Mesendoderm (in vitro differentiated cells): Measurements from ENCODE around the gene CREB3L2.
A peak's percentile ranks its signal among the peaks of the same experiment; 100 is the strongest.

ENCODE experiments used
- DNase-seq: peaks from one replicate; pipeline ENCODE4 v3.0.0; 2013
- H2AK5ac ChIP-seq: 2 replicates; pipeline ENCODE4 v1.6.1; 2013; ENCODE audit warnings: low read length, inconsistent platforms
- H2BK120ac ChIP-seq: 2 replicates; pipeline ENCODE4 v1.6.1; 2013; ENCODE audit warnings: low read depth, mild to moderate bottlenecking, low read length, moderate library complexity, mixed read lengths
- H2BK15ac ChIP-seq: replicated peaks from 2 replicates; pipeline ENCODE4 v1.6.1; 2013; ENCODE audit warnings: low read depth, mild to moderate bottlenecking, moderate library complexity
- H2BK5ac ChIP-seq: 2 replicates; pipeline ENCODE4 v1.6.1; 2013; ENCODE audit warnings: low read length, inconsistent platforms
- H3K18ac ChIP-seq: 2 replicates; pipeline ENCODE4 v1.6.1; 2013; ENCODE audit warnings: mild to moderate bottlenecking, low read length, mixed read lengths
- H3K23ac ChIP-seq: one replicate; pipeline ENCODE4 v1.6.1; 2013; ENCODE audit warnings: low read length
- H3K27ac ChIP-seq: 2 replicates; pipeline ENCODE4 v1.5.1; 2013; ENCODE audit warnings: low read depth, mild to moderate bottlenecking, inconsistent platforms, low read length, moderate library complexity
- H3K27me3 ChIP-seq: 2 replicates; pipeline ENCODE4 v1.6.1; 2013; ENCODE audit warnings: low read length, control low read depth, mild to moderate bottlenecking, inconsistent platforms; ENCODE audit not compliant: insufficient read depth, poor library complexity
- H3K36me3 ChIP-seq: 2 replicates; pipeline ENCODE4 v1.6.1; 2013; ENCODE audit warnings: low read length, inconsistent platforms; ENCODE audit not compliant: control insufficient read depth, insufficient read depth
- H3K4ac ChIP-seq: one replicate; pipeline ENCODE4 v1.6.1; 2013; ENCODE audit warnings: low read depth, mild to moderate bottlenecking, low read length, moderate library complexity
- H3K4me1 ChIP-seq: 2 replicates; pipeline ENCODE4 v1.6.1; 2013; ENCODE audit warnings: low read depth, low read length, inconsistent platforms; ENCODE audit not compliant: control insufficient read depth
- H3K4me2 ChIP-seq: 2 replicates; pipeline ENCODE4 v1.6.1; 2013; ENCODE audit warnings: low read length
- H3K4me3 ChIP-seq: 2 replicates; pipeline ENCODE4 v1.5.1; 2013; ENCODE audit warnings: mild to moderate bottlenecking, low read length
- H3K56ac ChIP-seq: one replicate; pipeline ENCODE4 v1.6.1; 2013; ENCODE audit warnings: low read length
- H3K79me1 ChIP-seq: 2 replicates; pipeline ENCODE4 v1.6.1; 2013; ENCODE audit warnings: low read length, inconsistent platforms
- H3K79me2 ChIP-seq: 2 replicates; pipeline ENCODE4 v1.6.1; 2013; ENCODE audit warnings: mild to moderate bottlenecking, low read length; ENCODE audit not compliant: control insufficient read depth, insufficient read depth
- H3K9ac ChIP-seq: 2 replicates; pipeline ENCODE4 v1.6.1; 2013; ENCODE audit warnings: low read length, inconsistent platforms
- H4K5ac ChIP-seq: one replicate; pipeline ENCODE4 v1.6.1; 2013; ENCODE audit warnings: low read length
- H4K8ac ChIP-seq: one replicate; pipeline ENCODE4 v1.6.1; 2013; ENCODE audit warnings: low read depth, mild to moderate bottlenecking, control low read depth, low read length, moderate library complexity
- WGBS: extraction: QIAGEN DNeasy Blood & Tissue Kit; methylation state at CpG from one replicate; pipeline ENCODE4 v1.1.7; 2013; ENCODE audit warnings: low lambda C conversion rate, missing lambda C conversion rate; ENCODE audit not compliant: insufficient coverage; ENCODE audit errors: extremely low coverage; 5-methylcytosine and 5-hydroxymethylcytosine counted together

Gene CREB3L2

DNA sequence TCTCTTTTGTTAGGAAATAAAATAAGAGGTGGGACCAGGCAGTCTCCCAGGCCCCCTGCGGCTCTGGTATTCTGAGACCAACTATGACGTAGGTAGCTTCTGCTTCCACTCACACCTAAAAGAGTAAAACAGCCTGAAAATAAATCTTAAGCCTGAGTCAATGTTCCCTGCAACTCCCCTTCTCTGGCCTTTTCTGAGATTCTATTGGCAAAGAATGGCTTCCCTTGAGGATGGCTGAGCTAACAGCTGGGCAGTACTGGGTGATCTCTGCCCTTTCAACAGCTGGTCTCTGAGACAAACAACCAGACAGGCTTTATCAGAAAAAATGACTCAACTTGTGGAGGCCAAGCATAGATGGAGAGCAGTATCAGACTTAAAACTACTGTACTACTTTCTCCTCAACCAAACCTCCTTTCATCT, 58.7 kb downstream of the CREB3L2 start:
- H3K23ac ChIP-seq: peak overlapping the region; percentile 32
- H3K79me2 ChIP-seq: peaks cover 39% of the 10 kb centered on the region
- H3K36me3 ChIP-seq: no peaks in the 10 kb centered on the region
- H3K27ac ChIP-seq: peak overlapping the region; percentile 51
- no peak overlapping the region for H2BK5ac ChIP-seq
- peaks cover 15% of the 10 kb centered on the region for H3K4me1 ChIP-seq
- H3K79me1 ChIP-seq: peaks cover 35% of the 10 kb centered on the region
- H3K4ac ChIP-seq: no peak overlapping the region
- no peak overlapping the region for H2BK120ac ChIP-seq
- H2AK5ac ChIP-seq: no peak overlapping the region
- peak; percentile 72 for DNase-seq
- no peak overlapping the region for H3K56ac ChIP-seq
- no peak overlapping the region for H2BK15ac ChIP-seq
- H3K9ac ChIP-seq: peak overlapping the region; percentile 9
- no CpG with 5 or more reads among the region's 2 CpGs for WGBS
- no peak overlapping the region for H4K8ac ChIP-seq
- no peak overlapping the region for H3K18ac ChIP-seq
- H3K27me3 ChIP-seq: no peaks in the 10 kb centered on the region
- H3K4me3 ChIP-seq: no peak overlapping the region
- H4K5ac ChIP-seq: no peak overlapping the region
- no peak overlapping the region for H3K4me2 ChIP-seq

DNA sequence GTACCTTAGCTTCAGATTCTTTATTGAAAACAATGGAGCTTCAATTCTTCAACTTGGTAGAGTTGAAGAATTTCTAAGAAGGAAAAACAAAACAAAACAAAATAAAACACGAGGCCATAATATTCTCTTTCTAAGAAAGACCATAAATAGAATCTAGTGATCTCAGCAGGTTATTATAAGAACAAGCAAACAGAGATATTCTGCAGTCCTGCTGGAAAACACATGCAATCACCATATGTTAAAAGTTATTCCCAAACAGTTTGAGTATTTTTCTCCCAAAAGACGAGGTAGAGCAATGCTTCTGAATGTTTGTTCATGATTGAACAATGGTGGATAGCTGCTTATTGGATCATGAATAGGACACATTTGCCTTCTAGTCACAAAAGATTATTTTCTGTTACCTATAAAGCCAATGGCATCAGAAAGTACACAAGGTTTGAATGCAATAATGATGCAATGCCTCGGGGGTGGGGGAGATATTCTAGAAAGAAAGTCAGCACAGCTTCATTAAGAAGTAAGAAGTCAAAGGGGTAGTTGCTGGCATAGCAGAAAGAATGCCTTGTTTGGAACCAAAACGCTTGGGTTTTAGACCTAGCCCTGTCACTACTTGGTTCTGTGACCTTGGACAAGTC, 59.3 kb downstream of the CREB3L2 start:
- no peak overlapping the region for H3K18ac ChIP-seq
- no peak overlapping the region for H2BK5ac ChIP-seq
- H3K4me2 ChIP-seq: no peak overlapping the region
- H3K79me1 ChIP-seq: peaks cover 34% of the 10 kb centered on the region
- H3K4me1 ChIP-seq: peaks cover 15% of the 10 kb centered on the region
- no peak overlapping the region for H3K9ac ChIP-seq
- H4K5ac ChIP-seq: no peak overlapping the region
- no peak overlapping the region for H2AK5ac ChIP-seq
- no peak overlapping the region for H3K23ac ChIP-seq
- H3K36me3 ChIP-seq: no peaks in the 10 kb centered on the region
- no CpG with 5 or more reads among the region's 4 CpGs for WGBS
- H3K4me3 ChIP-seq: no peak overlapping the region
- no peak overlapping the region for H3K4ac ChIP-seq
- no peak overlapping the region for H2BK15ac ChIP-seq
- no peaks in the 10 kb centered on the region for H3K27me3 ChIP-seq
- DNase-seq: no peak
- no peak overlapping the region for H3K27ac ChIP-seq
- H2BK120ac ChIP-seq: no peak overlapping the region
- peaks cover 40% of the 10 kb centered on the region for H3K79me2 ChIP-seq
- H4K8ac ChIP-seq: no peak overlapping the region
- H3K56ac ChIP-seq: no peak overlapping the region

DNA sequence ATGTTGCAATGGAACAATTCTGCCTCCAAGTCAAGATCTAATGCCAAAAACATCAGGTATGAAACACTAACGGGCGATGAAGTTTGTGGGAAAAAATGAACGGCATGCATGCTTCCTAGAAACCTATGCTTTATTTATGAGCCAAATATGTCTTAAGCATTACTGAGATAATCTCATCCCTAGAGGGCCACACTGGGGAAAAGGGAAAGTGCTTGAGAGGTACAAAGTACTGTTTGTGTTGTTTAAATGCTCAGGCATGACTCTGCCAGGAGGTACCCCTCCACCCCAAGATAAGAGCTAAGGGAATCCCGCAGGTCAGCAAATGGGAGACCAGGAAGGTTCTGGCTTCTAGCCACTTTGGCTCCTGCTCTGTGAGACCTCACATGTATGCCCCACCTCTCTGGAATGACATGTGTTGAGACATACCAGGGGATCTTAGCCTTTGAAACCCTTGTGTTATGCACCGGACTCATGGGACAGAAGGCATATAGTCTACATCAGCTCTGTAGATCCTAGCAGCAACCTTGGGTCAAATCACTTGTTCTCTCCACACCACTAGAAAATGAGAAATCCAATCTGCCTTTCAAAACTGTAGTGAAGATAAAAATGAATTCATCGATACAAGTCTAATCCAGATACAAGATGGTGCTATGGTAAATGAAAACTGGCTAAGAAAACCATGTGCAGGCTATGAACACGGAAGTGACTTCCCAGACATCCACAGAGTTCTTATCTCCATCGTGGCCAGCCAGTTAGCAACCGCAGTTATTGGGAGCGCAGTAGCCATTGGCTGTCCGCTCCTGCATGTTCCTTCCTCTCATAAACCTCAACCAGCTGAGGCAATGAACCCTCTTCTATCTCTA, 61.0 kb downstream of the CREB3L2 start:
- no peak overlapping the region for H3K4ac ChIP-seq
- H3K4me1 ChIP-seq: peaks cover 25% of the 10 kb centered on the region
- peak; percentile 33 for DNase-seq
- H3K4me3 ChIP-seq: no peak overlapping the region
- no peak overlapping the region for H3K27ac ChIP-seq
- no peaks in the 10 kb centered on the region for H3K36me3 ChIP-seq
- H2BK5ac ChIP-seq: no peak overlapping the region
- no peak overlapping the region for H2BK120ac ChIP-seq
- no peaks in the 10 kb centered on the region for H3K27me3 ChIP-seq
- no peak overlapping the region for H3K18ac ChIP-seq
- WGBS: no CpG with 5 or more reads among the region's 11 CpGs
- H2AK5ac ChIP-seq: no peak overlapping the region
- H3K56ac ChIP-seq: no peak overlapping the region
- H3K4me2 ChIP-seq: no peak overlapping the region
- no peak overlapping the region for H2BK15ac ChIP-seq
- H4K5ac ChIP-seq: no peak overlapping the region
- peaks cover 52% of the 10 kb centered on the region for H3K79me2 ChIP-seq
- no peak overlapping the region for H3K23ac ChIP-seq
- H3K9ac ChIP-seq: no peak overlapping the region
- H4K8ac ChIP-seq: no peak overlapping the region
- H3K79me1 ChIP-seq: peaks cover 40% of the 10 kb centered on the region

DNA sequence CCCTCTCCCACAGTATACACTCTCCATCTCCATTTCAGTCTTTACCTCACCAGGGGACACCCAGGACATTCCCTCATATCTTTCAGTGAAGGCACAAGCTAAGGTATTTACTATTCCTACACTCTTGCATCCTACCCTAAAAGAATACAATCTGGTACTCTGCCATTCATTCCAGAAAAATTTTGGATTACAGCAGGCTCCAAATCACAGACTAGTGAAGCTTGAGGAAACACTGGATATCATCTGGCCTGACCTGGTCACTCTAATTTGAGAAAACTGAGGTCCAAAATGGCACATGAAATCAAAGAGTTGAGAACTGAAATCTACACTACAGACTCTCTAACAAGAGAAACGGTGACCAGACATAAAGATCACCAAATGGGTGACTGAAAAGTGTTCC, 61.7 kb downstream of the CREB3L2 start:
- H3K27me3 ChIP-seq: no peaks in the 10 kb centered on the region
- peaks cover 49% of the 10 kb centered on the region for H3K79me2 ChIP-seq
- H4K8ac ChIP-seq: no peak overlapping the region
- H3K36me3 ChIP-seq: no peaks in the 10 kb centered on the region
- no peak overlapping the region for H3K4ac ChIP-seq
- no CpG with 5 or more reads among the region's 1 CpG for WGBS
- no peak overlapping the region for H3K56ac ChIP-seq
- H3K27ac ChIP-seq: no peak overlapping the region
- H3K4me2 ChIP-seq: no peak overlapping the region
- no peak overlapping the region for H3K4me3 ChIP-seq
- H3K4me1 ChIP-seq: peaks cover 26% of the 10 kb centered on the region
- no peak overlapping the region for H2BK5ac ChIP-seq
- H2BK15ac ChIP-seq: no peak overlapping the region
- H3K9ac ChIP-seq: no peak overlapping the region
- H2AK5ac ChIP-seq: no peak overlapping the region
- DNase-seq: no peak
- H3K18ac ChIP-seq: no peak overlapping the region
- no peak overlapping the region for H2BK120ac ChIP-seq
- H3K23ac ChIP-seq: no peak overlapping the region
- H3K79me1 ChIP-seq: peaks cover 38% of the 10 kb centered on the region
- no peak overlapping the region for H4K5ac ChIP-seq

DNA sequence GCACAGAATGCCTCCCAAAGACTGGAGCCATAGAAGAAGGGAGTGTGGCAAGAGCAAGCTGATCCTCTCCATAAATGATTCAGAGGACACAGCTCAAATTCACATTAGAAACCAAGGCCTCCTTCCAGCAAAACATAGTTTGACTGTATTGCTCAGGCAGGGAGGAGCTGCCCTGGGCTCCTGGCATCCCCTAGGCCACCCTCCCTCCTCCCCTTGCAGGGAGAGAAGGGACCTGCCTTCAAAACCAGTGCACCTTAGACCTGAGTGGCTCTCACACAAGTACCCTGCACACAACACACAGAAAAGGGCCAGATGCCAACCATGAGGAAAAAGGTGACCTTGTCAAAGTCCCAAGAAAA, 64.7 kb downstream of the CREB3L2 start:
- no peaks in the 10 kb centered on the region for H3K27me3 ChIP-seq
- H3K36me3 ChIP-seq: no peaks in the 10 kb centered on the region
- H3K18ac ChIP-seq: no peak overlapping the region
- H3K27ac ChIP-seq: no peak overlapping the region
- H3K56ac ChIP-seq: peak overlapping the region; percentile 26
- peaks cover 57% of the 10 kb centered on the region for H3K79me2 ChIP-seq
- H3K4me2 ChIP-seq: no peak overlapping the region
- DNase-seq: no peak
- no peak overlapping the region for H2AK5ac ChIP-seq
- peaks cover 32% of the 10 kb centered on the region for H3K79me1 ChIP-seq
- H4K8ac ChIP-seq: no peak overlapping the region
- H2BK15ac ChIP-seq: no peak overlapping the region
- no peak overlapping the region for H3K9ac ChIP-seq
- peaks cover 35% of the 10 kb centered on the region for H3K4me1 ChIP-seq
- no peak overlapping the region for H4K5ac ChIP-seq
- H2BK120ac ChIP-seq: no peak overlapping the region
- no peak overlapping the region for H2BK5ac ChIP-seq
- no peak overlapping the region for H3K4ac ChIP-seq
- H3K23ac ChIP-seq: no peak overlapping the region
- no peak overlapping the region for H3K4me3 ChIP-seq
